Activated naive CD4-positive, alpha-beta T cell treated with anti-CD3 and anti-CD28 coated beads, Interleukin-2, amount 50 U/mL, for 72 hours (primary cell): ENCODE data around the gene GINS2. TPM values are rescaled to one million over a fixed set of nuclear protein-coding genes. Genes with fewer than 3 reads are reported as not detected.

Source experiments
- ATAC-seq, 2 donors: fragments of 150-1000 bp; cut with Tn5 transposase; 2 replicates each; pipeline ENCODE4 v1.10.0; 2021; ENCODE audit warnings: mild to moderate bottlenecking in 2 of 2, moderate library complexity in 2 of 2
- DNase-seq, 2 donors: peaks; one replicate each; pipeline ENCODE4 v3.0.0; 2021 to 2022; ENCODE audit warnings: low spot score in 2 of 2
- H3K27ac Mint-ChIP-seq, 2 donors: one replicate each; pipeline ENCODE4 v1.8.0; 2022; ENCODE audit warnings: mild to moderate bottlenecking in 2 of 2, mixed read lengths in 2 of 2
- H3K36me3 Mint-ChIP-seq, 2 donors: one replicate each; pipeline ENCODE4 v1.8.0; 2022; ENCODE audit warnings: mixed read lengths in 2 of 2
- H3K9me3 Mint-ChIP-seq, 2 donors: one replicate each; pipeline ENCODE4 v1.8.0; 2022; ENCODE audit warnings: mixed read lengths in 2 of 2
- total RNA-seq, 2 donors: library from RNA; stranded (reverse); gene quantifications; one replicate each; pipeline ENCODE4 v1.2.3, GENCODE V29; 2022

Gene GINS2
- total RNA-seq, 2 donors from 2014 or later, result 42.3 to 73.6 TPM

GRCh38 chr16:85633438-85633743 is 55.4 kb downstream of the GINS2 start:
- no peak overlapping the region for H3K27ac Mint-ChIP-seq
- DNase-seq (no peak), ATAC-seq (no peak)
- peaks cover 12 to 13% of the 10 kb centered on the region in 2 donors for H3K36me3 Mint-ChIP-seq
- H3K9me3 Mint-ChIP-seq, result peaks cover 0 to 4% of the 10 kb centered on the region in 2 donors

- ATAC-seq (no peak), DNase-seq (no peak)
- peaks cover 0 to 4% of the 10 kb centered on the region in 2 donors for H3K9me3 Mint-ChIP-seq
- no peak overlapping the region for H3K27ac Mint-ChIP-seq
- H3K36me3 Mint-ChIP-seq, result peaks cover 12 to 13% of the 10 kb centered on the region in 2 donors
These were observed 55.9 kb downstream of the GINS2 start for GRCh38 chr16:85632709-85633437.

GRCh38 chr16:85631802-85632393 is 56.9 kb downstream of the GINS2 start:
- Mint-ChIP-seq H3K36me3 (peaks cover 12 to 13% of the 10 kb centered on the region in 2 donors), H3K27ac (no peak overlapping the region), H3K9me3 (peaks cover 0 to 4% of the 10 kb centered on the region in 2 donors)
- ATAC-seq (no peak), DNase-seq (no peak)

DNA sequence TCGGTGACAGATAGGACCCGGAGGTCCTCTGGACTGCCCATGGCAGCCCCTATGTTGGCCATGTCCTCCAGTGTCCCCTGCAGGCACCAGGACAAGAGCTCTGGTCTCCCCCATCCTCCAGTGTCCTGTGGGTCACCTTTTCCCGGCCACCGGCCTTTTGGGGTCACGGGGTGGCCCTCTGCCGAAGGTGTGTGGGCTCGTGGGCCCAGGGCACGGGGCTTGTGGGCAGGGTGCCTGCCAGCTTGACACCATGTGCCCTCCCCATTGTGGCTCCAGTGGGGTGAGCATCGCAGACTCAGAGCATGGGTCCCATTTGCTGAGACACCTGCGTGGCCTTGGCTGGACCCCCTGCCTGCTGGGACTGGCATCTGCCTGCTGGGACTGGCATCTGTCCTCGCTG is 57.5 kb downstream of the GINS2 start:
- H3K36me3 Mint-ChIP-seq, result peaks cover 12 to 13% of the 10 kb centered on the region in 2 donors
- ATAC-seq, result no peak

DNA sequence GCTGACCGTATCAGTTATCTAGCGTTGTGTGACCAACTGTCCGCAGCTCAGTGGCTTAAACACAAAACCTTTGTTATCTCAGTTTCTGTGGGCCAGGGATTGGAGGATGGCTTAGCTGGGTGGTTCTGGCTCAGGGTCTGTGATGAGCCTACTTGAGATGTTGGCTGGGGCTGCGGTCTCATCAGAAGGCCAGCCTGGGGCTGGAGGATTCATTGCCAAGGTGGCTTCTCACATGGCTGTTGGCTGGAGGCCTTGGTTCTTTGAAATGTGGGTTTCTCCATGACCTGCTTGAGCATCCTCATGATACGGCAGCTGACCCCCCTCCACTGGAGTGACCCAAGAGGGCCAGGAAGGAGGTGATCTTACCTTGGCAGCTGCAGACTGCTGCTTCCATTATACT is 58.9 kb downstream of the GINS2 start:
- DNase-seq (no peak), ATAC-seq (no peak)
- H3K36me3 Mint-ChIP-seq, result peaks cover 12 to 13% of the 10 kb centered on the region in 2 donors
- H3K27ac Mint-ChIP-seq, result peak overlapping the region in 1 of 2 donors; percentile 39
- peaks cover 0 to 4% of the 10 kb centered on the region in 2 donors for H3K9me3 Mint-ChIP-seq

More for the DNA sequence above, 57.5 kb downstream of the GINS2 start:
- Mint-ChIP-seq H3K9me3 (peaks cover 0 to 4% of the 10 kb centered on the region in 2 donors), H3K27ac (no peak overlapping the region)
- no peak for DNase-seq

- H3K27ac Mint-ChIP-seq, result peak overlapping the region; percentile 39 to 82
- DNase-seq, result no peak
These were observed 59.4 kb downstream of the GINS2 start for GRCh38 chr16:85629326-85629725.

GRCh38 chr16:85628645-85629044 is 60.1 kb downstream of the GINS2 start:
- Mint-ChIP-seq H3K36me3 (peaks cover 12 to 13% of the 10 kb centered on the region in 2 donors), H3K9me3 (peaks cover 0 to 4% of the 10 kb centered on the region in 2 donors), H3K27ac (peak overlapping the region; percentile 30 to 82)
- DNase-seq, result no peak
- no peak for ATAC-seq

More at GRCh38 chr16:85629326-85629725, 59.4 kb downstream of the GINS2 start:
- peaks cover 12 to 13% of the 10 kb centered on the region in 2 donors for H3K36me3 Mint-ChIP-seq
- no peak for ATAC-seq
- peaks cover 0 to 4% of the 10 kb centered on the region in 2 donors for H3K9me3 Mint-ChIP-seq

DNA sequence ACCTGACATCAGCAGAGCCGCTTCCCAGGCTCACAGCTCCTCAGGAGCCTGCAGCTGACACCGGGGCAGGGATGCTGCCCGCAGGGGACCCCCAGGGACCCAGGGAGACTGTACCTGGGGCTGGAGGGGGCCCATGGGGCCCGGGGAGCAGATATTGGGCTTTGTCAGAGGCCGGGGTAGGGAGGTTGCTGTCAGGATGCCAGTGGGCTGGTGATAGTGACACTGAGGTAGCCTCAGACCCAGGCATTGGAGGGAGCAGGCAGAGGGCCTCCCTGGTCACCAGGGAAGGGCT is 60.5 kb downstream of the GINS2 start:
- Mint-ChIP-seq H3K27ac (peak overlapping the region in 1 of 2 donors; percentile 30), H3K36me3 (peaks cover 12 to 13% of the 10 kb centered on the region in 2 donors), H3K9me3 (peaks cover 0 to 4% of the 10 kb centered on the region in 2 donors)
- ATAC-seq (no peak), DNase-seq (no peak)

DNA sequence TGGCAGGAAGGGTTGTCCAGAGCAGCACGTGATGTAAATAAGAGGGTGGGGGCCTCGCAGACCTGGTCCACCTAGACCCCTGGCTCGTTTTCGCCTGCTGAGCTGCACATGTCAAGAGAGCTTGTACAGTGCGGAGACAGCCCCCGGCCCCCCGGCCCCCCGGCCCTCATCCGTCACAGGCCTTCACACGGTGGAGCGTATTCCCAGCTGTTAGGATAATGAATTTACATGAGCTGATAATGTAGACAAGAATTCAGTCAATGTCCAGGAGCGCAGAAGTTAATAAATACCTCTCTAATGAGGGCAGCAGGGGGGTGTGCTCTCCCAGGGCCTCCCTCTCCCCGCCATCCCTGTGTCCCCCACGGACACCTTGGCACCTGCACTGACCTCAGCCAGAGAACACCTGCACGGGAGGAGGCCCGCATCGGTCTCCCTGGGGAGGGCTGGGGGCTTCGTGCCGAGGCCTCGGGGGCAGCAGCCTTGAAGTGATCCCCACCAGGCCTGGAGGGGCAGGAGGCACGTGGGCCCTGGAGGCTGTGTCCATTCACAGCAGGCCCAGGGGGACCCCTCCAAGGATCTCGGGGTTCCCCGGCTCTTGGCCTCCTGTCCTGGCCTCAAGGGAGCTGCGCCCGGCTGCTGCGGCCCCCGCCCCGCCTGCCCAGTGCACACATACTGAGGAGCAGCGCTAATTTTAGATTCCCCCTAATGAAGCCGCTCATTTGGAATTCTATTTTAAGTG is 61.1 kb downstream of the GINS2 start:
- Mint-ChIP-seq H3K36me3 (peaks cover 12 to 13% of the 10 kb centered on the region in 2 donors), H3K27ac (no peak overlapping the region), H3K9me3 (peaks cover 0 to 4% of the 10 kb centered on the region in 2 donors)
- no peak for DNase-seq
- ATAC-seq, result no peak

- ATAC-seq, result no peak
- peaks cover 0 to 4% of the 10 kb centered on the region in 2 donors for H3K9me3 Mint-ChIP-seq
- no peak for DNase-seq
- H3K36me3 Mint-ChIP-seq, result peaks cover 12 to 13% of the 10 kb centered on the region in 2 donors
- no peak overlapping the region for H3K27ac Mint-ChIP-seq
These were observed 61.7 kb downstream of the GINS2 start for GRCh38 chr16:85627089-85627488.

Other genes starting within 250 kb of the GINS2 start
- 10 to 100 TPM; 18.5 to 27.9 TPM for gene GSE1, start 75.6 kb downstream of the GINS2 start, total RNA-seq
- gene C16orf74, start 62.1 kb upstream of the GINS2 start, total RNA-seq, result 1 to 10 TPM in 1 of 2 donors, under 1 TPM in 1; 0.46 to 1.4 TPM
- gene EMC8, start 110.6 kb upstream of the GINS2 start, total RNA-seq, result 10 to 100 TPM; 31.0 to 38.6 TPM
- 100 to 1,000 TPM; 397 to 558 TPM for gene COX4I1, start 110.7 kb upstream of the GINS2 start, total RNA-seq
- 100 to 1,000 TPM; 150 to 184 TPM for gene IRF8, start 210.2 kb upstream of the GINS2 start, total RNA-seq